B cell (primary cell): ENCODE results near the gene SGTA.

Experiments
- EZH2 ChIP-seq: IDR thresholded peaks from 2 replicates; pipeline ENCODE4 v1.6.1; 2012; ENCODE audit warnings: borderline replicate concordance, low read depth, mild to moderate bottlenecking, moderate library complexity, low read length; ENCODE audit not compliant: insufficient read depth, poor library complexity, severe bottlenecking
- TF ChIP-seq, protein P1 (sequence below): fragments of 200-600 bp; IDR thresholded peaks from one replicate; pipeline ENCODE4 v1.8.0; 2022; ENCODE audit warnings: antibody characterized with exemption, mild to moderate bottlenecking

DNA sequence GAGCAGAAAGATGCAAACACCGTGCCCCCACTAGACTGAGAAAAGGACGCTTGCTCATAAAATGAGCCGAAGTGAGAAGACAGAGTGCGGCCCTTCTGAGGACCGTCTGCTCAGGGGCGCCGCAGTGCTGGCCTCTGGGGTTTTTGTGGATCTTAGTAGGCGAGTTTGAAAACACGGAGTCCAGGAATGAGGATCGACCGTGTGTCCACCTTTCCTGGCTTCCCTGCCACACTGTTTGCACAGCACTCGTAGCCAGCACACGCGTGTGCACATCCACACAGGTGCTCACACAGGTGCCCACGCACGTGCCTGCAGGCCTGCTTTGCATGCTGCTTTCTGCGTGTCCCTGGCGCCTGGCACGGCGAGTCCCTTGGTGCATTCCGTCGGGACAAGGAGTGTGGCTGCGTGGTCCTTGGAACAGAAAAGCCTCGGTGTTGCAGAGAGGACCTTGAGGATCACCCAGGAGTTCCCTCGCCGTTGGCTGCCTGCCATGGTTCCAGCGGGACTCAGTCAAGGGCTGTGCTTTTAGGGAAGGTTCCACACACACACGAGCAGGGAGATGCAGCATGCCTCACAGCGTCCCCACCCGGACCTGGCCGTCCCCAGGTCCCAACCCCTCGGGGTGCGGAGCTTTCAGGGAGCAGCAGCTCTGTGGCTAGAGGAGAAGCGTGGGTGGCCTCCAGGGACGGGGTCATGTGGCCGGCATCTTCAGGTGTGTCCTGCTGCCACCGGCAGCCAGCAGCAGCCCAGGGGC, 26.5 kb upstream of the SGTA start:
- TF ChIP-seq, protein P1, sequence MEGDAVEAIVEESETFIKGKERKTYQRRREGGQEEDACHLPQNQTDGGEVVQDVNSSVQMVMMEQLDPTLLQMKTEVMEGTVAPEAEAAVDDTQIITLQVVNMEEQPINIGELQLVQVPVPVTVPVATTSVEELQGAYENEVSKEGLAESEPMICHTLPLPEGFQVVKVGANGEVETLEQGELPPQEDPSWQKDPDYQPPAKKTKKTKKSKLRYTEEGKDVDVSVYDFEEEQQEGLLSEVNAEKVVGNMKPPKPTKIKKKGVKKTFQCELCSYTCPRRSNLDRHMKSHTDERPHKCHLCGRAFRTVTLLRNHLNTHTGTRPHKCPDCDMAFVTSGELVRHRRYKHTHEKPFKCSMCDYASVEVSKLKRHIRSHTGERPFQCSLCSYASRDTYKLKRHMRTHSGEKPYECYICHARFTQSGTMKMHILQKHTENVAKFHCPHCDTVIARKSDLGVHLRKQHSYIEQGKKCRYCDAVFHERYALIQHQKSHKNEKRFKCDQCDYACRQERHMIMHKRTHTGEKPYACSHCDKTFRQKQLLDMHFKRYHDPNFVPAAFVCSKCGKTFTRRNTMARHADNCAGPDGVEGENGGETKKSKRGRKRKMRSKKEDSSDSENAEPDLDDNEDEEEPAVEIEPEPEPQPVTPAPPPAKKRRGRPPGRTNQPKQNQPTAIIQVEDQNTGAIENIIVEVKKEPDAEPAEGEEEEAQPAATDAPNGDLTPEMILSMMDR = no peak
- TF ChIP-seq EZH2 = no peak
